Spleen (tissue), 11 donors: ENCODE measurements around the gene HOXD8. TPM values are rescaled to one million over a fixed set of nuclear protein-coding genes. Genes with fewer than 3 reads are reported as not detected.

ENCODE experiments used
- DNase-seq: peaks from one replicate; pipeline ENCODE4 v3.0.0-alpha.2; 2020
- H3K27ac ChIP-seq, 8 donors: fragments of 200-600 bp; sonication (generic) in 7 of 8; 1 replicate in 4 of 8; 2 replicates in 4 of 8; pipeline versions ENCODE4 v1.5.0 to v1.8.0; 2016 to 2021; ENCODE audit warnings: inconsistent platforms in 4 of 8, mild to moderate bottlenecking in 4 of 8, moderate library complexity in 1 of 8
- H3K27me3 ChIP-seq, 7 donors: fragments of 200-600 bp; sonication (generic) in 6 of 7; replicated peaks in 1 of 7; 1 replicate in 4 of 7; 2 replicates in 3 of 7; pipeline versions ENCODE4 v1.5.0 to v1.8.0; 2016 to 2021; ENCODE audit warnings: inconsistent platforms in 3 of 7, mild to moderate bottlenecking in 1 of 7
- H3K36me3 ChIP-seq, 6 donors: fragments of 200-600 bp; sonication (generic) in 5 of 6; 1 replicate in 4 of 6; 2 replicates in 2 of 6; pipeline versions ENCODE4 v1.5.0 to v1.8.0; 2016 to 2021; ENCODE audit warnings: inconsistent platforms in 2 of 6
- H3K4me1 ChIP-seq, 6 donors: fragments of 200-600 bp; sonication (generic) in 5 of 6; 1 replicate in 3 of 6; 2 replicates in 3 of 6; pipeline versions ENCODE4 v1.5.0 to v1.8.0; 2016 to 2021; ENCODE audit warnings: inconsistent platforms in 3 of 6
- H3K4me3 ChIP-seq, 8 donors: fragments of 200-600 bp; sonication (generic) in 7 of 8; 1 replicate in 4 of 8; 2 replicates in 4 of 8; pipeline versions ENCODE4 v1.5.0 to v1.8.0; 2016 to 2021; ENCODE audit warnings: inconsistent platforms in 4 of 8, mild to moderate bottlenecking in 4 of 8, moderate library complexity in 2 of 8
- H3K9me3 ChIP-seq, 8 donors: fragments of 200-600 bp; sonication (generic) in 7 of 8; 1 replicate in 4 of 8; 2 replicates in 4 of 8; pipeline versions ENCODE4 v1.5.0 to v1.8.0; 2016 to 2021; ENCODE audit warnings: inconsistent platforms in 4 of 8
- POLR2A ChIP-seq, 3 donors: fragments of 450-650 bp; IDR thresholded peaks; one replicate each; pipeline ENCODE4 v1.5.1; 2017; ENCODE audit warnings: antibody characterized with exemption in 3 of 3, mild to moderate bottlenecking in 1 of 3
- POLR2AphosphoS5 ChIP-seq, 3 donors: sonication (generic); formaldehyde crosslinking; IDR thresholded peaks; one replicate each; pipeline ENCODE4 v1.5.1; 2017; ENCODE audit warnings: antibody characterized with exemption in 3 of 3
- WGBS, 5 donors: extraction: QIAGEN DNeasy Blood & Tissue Kit in 3 of 5; methylation state at CpG; one replicate each; pipeline versions ENCODE4 v1.1.5 to v1.1.7; 2013 to 2018; 5-methylcytosine and 5-hydroxymethylcytosine counted together
- intact Hi-C: fragments of 100-400 bp; cut with DNase I; formaldehyde crosslinking; loops from one replicate; pipeline ENCODE4 v1.15.0; 2023; ENCODE audit warnings: low total_unique reads
- polyA plus RNA-seq, 3 donors: library from polyadenylated mRNA; stranded (reverse); fragments of 200-250 nt; gene quantifications; one replicate each; pipeline ENCODE4 v1.2.1, GENCODE V29; 2013
- total RNA-seq, 7 donors: library from RNA; depleted of rRNA in 3 of 7; stranded (reverse); fragments of >200 nt in 3 of 7; fragmentation: NEBNext Ultra II Directional in 4 of 7; extraction: Animal tissue kit (Norgen Biotek cat#: 25700) in 4 of 7; gene quantifications; one replicate each; pipeline versions ENCODE4 v1.1.0 to v1.2.1, GENCODE V29; 2016 to 2021
- TF ChIP-seq, protein P1 (sequence below), 11 experiments: fragments of 200-600 bp in 7 of 11; fragments of 450-650 bp in 4 of 11; sonication (generic) in 4 of 11; IDR thresholded peaks in 8 of 11; conservative IDR thresholded peaks in 3 of 11; 1 replicate in 7 of 11; 2 replicates in 4 of 11; pipeline versions ENCODE4 v1.4.0 to v1.8.0; 2016 to 2021; ENCODE audit warnings: antibody characterized with exemption in 11 of 11, inconsistent platforms in 4 of 11, mild to moderate bottlenecking in 1 of 11
- donor health status: healthy with polysubstance abuse.
- donor health status: DM: no; HTN: no; CAD: no; lungs with moderate emphysema.
- donor health status: DM: no; HTN: no; CAD: no.
- donor health status: Bipolar disorder and iron deficiency.
- donor health status: healthy.
- donor health status: DM: no; HTN: no; CAD: no.
- donor health status: DM: yes; HTN: yes; CAD: no.

HOXD8 gene
- total and polyA plus RNA-seq, 10 donors = 4.7 to 27.0 (median 15.8) TPM

- WGBS, 5 donors = 1 to 6% (median 2%) methylated on average over 29 to 45 of the region's 45 CpGs
- intact Hi-C loops = loop anchor here (5.0 kb wide), 1 partner anchor 845 kb away; no protein-coding TSS in a partner anchor
Measured at GRCh38 chr2:176096986-176097819, 32.3 kb upstream of the HOXD8 start.

DNA sequence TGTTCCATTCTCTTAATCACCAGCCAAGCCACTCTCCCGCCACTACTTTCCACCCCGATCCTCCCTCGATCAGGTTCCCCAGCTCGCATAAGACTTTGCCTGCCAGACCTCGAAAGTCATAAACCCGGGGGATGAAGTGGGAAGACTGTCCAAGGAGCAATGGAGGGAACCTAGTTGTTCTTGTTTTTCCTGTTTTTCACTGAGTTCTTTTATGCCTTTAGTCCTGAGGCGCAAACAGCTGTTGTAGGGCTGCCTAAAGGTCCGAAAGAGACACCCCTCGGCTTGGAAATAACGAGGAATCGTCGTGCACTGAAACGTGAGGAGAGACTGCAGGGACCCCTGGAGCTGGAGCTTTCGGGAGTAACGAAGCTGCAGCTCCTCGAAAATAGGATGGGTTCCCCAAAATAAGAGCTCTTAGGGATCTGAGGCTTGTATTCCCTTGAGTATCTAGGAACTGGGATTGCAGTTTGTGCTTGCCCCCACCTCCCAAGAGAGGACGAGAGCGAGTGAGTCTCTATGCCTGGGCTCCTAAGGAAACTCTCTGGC, 31.6 kb upstream of the HOXD8 start:
- intact Hi-C loops = loop anchor here (5.0 kb wide), 1 partner anchor 846 kb away; no protein-coding TSS in a partner anchor
- Histone ChIP-seq H3K9me3 (peaks cover 0 to 5% (median 0%) of the 10 kb centered on the region in 8 donors), H3K4me3 (peak overlapping the region in 4 of 8 donors; percentile 37 to 67 (median 42)), H3K4me1 (peaks cover 10 to 54% (median 43%) of the 10 kb centered on the region in 6 donors), H3K27ac (no peak overlapping the region), H3K27me3 (peaks cover 28 to 100% (median 100%) of the 10 kb centered on the region in 7 donors), H3K36me3 (no peaks in the 10 kb centered on the region)
- TF ChIP-seq, protein P1, sequence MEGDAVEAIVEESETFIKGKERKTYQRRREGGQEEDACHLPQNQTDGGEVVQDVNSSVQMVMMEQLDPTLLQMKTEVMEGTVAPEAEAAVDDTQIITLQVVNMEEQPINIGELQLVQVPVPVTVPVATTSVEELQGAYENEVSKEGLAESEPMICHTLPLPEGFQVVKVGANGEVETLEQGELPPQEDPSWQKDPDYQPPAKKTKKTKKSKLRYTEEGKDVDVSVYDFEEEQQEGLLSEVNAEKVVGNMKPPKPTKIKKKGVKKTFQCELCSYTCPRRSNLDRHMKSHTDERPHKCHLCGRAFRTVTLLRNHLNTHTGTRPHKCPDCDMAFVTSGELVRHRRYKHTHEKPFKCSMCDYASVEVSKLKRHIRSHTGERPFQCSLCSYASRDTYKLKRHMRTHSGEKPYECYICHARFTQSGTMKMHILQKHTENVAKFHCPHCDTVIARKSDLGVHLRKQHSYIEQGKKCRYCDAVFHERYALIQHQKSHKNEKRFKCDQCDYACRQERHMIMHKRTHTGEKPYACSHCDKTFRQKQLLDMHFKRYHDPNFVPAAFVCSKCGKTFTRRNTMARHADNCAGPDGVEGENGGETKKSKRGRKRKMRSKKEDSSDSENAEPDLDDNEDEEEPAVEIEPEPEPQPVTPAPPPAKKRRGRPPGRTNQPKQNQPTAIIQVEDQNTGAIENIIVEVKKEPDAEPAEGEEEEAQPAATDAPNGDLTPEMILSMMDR (IDR thresholded peaks at IDR 0.05 in 8 of 11, conservative IDR thresholded peaks at IDR 0.05 in 3 of 11) = peak in 3 of 11 experiments; percentile 14 to 38 (median 32)
- no peak for TF ChIP-seq POLR2A (IDR thresholded peaks at IDR 0.05)
- 3 to 6% (median 4%) methylated on average over 18 of the region's 18 CpGs for WGBS, 5 donors
- no peak for DNase-seq

More at GRCh38 chr2:176096986-176097819, 32.3 kb upstream of the HOXD8 start:
- Histone ChIP-seq H3K4me1 (peaks cover 10 to 61% (median 49%) of the 10 kb centered on the region in 6 donors), H3K27me3 (peaks cover 28 to 100% (median 100%) of the 10 kb centered on the region in 7 donors), H3K36me3 (no peaks in the 10 kb centered on the region), H3K9me3 (peaks cover 0 to 5% (median 0%) of the 10 kb centered on the region in 8 donors), H3K4me3 (peak overlapping the region; percentile 15 to 67 (median 38)), H3K27ac (no peak overlapping the region)
- peak; percentile 90 for DNase-seq
- peak in 2 of 3 donors; percentile 44 to 46 for TF ChIP-seq POLR2AphosphoS5 (IDR thresholded peaks at IDR 0.05)
- TF ChIP-seq, protein P1 (IDR thresholded peaks at IDR 0.05 in 8 of 11, conservative IDR thresholded peaks at IDR 0.05 in 3 of 11) = peak; percentile 50 to 84 (median 76)
- no peak for TF ChIP-seq POLR2A (IDR thresholded peaks at IDR 0.05)

- no peak for DNase-seq
- Histone ChIP-seq H3K9me3 (peaks cover 0 to 5% (median 0%) of the 10 kb centered on the region in 8 donors), H3K36me3 (no peaks in the 10 kb centered on the region), H3K27ac (no peak overlapping the region), H3K27me3 (peaks cover 25 to 100% (median 100%) of the 10 kb centered on the region in 7 donors), H3K4me3 (peak overlapping the region in 1 of 8 donors; percentile 1), H3K4me1 (peaks cover 5 to 47% (median 37%) of the 10 kb centered on the region in 6 donors)
- WGBS, 5 donors = 4 to 12% (median 7%) methylated on average over 15 to 35 of the region's 35 CpGs
- no peak for TF ChIP-seq POLR2AphosphoS5 (IDR thresholded peaks at IDR 0.05)
- intact Hi-C loops = loop anchor here (5.0 kb wide), 1 partner anchor 846 kb away; no protein-coding TSS in a partner anchor
Measured at GRCh38 chr2:176098366-176099158, 30.9 kb upstream of the HOXD8 start.

DNA sequence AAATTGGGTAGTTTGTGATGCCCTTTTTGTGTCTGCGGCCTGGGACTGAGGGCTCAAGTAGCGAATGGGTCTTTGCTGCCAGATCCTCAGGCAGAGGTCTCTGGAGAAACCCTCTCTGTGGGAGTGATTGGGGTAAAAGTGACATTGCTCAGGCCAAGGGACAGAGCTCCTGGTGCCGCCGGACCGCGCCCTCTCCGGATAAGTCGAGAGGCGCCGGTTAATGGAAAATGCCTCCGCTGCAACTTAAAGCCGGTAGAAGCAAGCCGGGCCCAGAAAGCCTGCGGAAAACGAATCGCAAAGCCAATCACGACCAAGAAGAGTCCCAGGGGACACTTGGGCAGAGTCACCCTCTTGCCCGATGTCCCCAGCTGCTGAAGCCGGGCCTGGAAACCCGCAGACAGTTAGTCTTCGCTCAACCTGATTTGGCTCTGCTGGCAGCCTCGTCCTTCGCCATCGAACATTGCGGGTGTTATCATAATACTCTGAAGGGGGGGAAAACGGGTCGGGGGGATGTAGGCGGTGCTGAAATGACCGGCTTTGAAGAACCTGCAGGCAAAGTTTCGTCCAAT, 30.3 kb upstream of the HOXD8 start:
- no peak for DNase-seq
- Histone ChIP-seq H3K4me3 (no peak overlapping the region), H3K9me3 (peaks cover 0 to 5% (median 0%) of the 10 kb centered on the region in 8 donors), H3K27ac (no peak overlapping the region), H3K27me3 (peaks cover 26 to 100% (median 100%) of the 10 kb centered on the region in 7 donors), H3K36me3 (no peaks in the 10 kb centered on the region), H3K4me1 (peaks cover 7 to 51% (median 40%) of the 10 kb centered on the region in 6 donors)
- no peak for TF ChIP-seq POLR2AphosphoS5 (IDR thresholded peaks at IDR 0.05)
- TF ChIP-seq POLR2A (IDR thresholded peaks at IDR 0.05) = no peak
- TF ChIP-seq, protein P1 (IDR thresholded peaks at IDR 0.05 in 8 of 11, conservative IDR thresholded peaks at IDR 0.05 in 3 of 11) = no peak
- 7 to 16% (median 10%) methylated on average over 14 to 30 of the region's 30 CpGs for WGBS, 5 donors
- intact Hi-C loops = loop anchor here (5.0 kb wide), 1 partner anchor 847 kb away; no protein-coding TSS in a partner anchor
